Measurements from ENCODE around the gene NPIPB8.
"Not testable (repeated sequence)": the region's sequence is repeated elsewhere in the genome, so short reads cannot be mapped to it uniquely, and the experiment has no call there.

NPIPB8 gene

DNA sequence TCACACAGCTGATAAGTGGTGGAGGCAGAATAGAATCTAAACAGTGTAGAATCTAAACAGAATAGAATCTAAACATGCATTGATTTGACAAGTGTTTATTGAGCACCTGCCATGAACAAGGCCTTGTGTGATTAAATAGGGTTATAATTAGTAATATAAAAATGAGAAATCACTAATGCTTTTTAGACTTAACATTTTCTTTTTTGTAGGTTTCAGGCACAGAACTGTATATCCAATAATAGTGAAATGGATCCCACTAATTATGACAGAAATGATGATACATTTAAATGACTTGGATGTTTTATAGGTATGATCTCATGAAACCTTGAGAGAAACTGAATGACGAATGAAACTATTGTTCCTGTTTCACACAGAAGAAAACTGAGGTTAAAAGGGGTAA lies at the start of gene NPIPB8:
Gene NPIPB8, plus strand, starts transcription at position 301 of the 400 bp plus-strand sequence. CDS start 296 bp downstream, outside the sequence.
- not testable (repeated sequence) for DNase-seq

- DNase-seq, result no peak
These were observed 48.8 kb upstream of the NPIPB8 start for GRCh38 chr16:28589069-28589468.

GRCh38 chr16:28589930-28590329 lies 47.9 kb upstream of the NPIPB8 start:
- DNase-seq, result no peak

- DNase-seq, result no peak
These were observed 47.2 kb upstream of the NPIPB8 start for GRCh38 chr16:28590384-28591340.

DNA sequence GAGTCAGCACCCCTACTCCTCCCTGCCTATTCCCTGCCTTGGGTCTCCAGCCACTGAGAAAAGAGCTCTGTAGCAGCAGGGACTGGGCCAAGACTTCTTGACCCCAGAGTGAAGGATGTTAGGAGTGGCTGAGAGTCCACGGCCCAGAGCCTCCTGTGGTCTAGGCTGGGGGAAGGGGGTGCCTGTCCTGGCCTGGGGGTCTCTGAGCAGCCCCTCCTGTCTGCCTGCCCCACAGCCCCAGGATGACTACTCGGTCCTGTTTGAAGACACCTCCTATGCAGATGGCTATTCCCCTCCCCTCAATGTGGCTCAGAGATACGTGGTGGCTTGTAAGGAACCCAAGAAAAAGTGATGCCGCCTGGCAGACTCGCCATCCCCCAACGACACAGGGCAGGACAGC lies 46.5 kb upstream of the NPIPB8 start:
- no peak for DNase-seq

- DNase-seq, result no peak
These were observed 45.4 kb upstream of the NPIPB8 start for GRCh38 chr16:28592511-28592910.

GRCh38 chr16:28592979-28593553 lies 44.8 kb upstream of the NPIPB8 start:
- no peak for DNase-seq

- not testable (repeated sequence) for DNase-seq
These were observed 42.4 kb upstream of the NPIPB8 start for GRCh38 chr16:28595451-28595850.

DNA sequence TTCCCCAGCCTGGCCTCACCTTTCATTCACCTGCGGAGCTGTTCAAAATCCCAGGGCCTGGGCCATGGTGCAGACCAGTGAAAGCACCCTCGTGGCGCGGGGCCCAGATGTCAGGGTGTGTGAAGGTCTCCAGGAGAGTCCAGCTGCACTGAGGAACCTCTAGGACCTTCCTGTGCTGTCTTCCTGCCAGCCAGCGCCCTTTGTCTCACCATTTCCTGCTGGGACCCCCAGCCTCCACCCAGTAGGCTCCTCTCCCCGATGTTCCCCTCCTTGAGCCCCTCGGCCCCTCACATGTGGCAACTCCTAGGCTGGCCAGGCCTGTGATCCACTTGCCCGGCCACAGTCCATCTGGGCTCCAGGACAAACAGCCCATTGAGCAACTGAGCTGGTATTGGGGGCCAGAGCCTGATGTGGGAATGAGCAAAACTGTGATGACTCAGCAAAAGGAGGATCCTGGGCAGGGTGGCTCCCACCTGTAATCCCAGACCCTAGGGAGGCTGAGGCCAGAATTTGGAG lies 41.7 kb upstream of the NPIPB8 start:
- DNase-seq, result no peak

DNA sequence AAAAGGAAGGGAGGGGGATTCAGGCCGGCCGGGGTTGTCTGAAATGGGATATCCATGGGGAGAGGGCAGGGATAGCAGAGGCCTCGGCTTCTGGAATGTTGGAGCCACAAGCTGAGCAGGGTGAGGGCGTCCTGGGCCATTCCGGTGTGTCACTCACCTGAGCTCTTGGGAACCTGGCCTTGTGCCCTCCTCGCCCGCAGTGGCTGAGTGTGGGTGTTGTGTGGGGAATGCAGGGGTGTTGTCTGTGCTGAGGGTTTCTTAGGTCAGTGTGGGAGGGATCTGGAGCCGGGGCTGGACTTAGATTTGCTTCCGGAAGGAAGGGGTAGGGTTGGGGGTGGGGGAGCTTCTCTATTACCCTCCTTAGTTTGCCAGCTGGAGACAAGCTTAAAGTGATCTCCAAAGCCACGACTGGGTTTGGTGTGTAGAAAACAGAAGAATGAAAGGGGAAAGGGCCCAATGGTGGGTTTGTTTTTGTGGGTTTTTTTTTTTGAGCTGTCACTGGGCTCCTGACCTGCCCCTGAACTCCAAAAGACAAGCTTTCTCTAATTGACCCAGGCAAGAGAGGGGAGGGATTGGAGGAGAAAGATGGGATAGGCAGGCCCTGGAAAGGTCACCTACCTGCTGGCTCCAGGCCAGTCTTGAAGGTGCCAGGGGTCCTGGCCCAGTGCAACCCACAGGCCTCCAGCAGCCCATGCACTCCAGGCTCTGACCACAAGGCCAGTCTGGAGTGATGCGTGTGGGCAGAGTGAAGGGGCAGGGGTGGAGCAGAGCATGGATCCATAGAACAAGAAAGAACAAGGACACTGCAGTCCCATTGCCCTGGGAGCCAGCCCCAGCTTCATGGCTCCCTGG lies 40.8 kb upstream of the NPIPB8 start, which contains the start of gene SULT1A2:
Gene SULT1A2, minus strand, starts transcription at position 211 of the 852 bp plus-strand sequence. CDS start 1,120 bp downstream, outside the sequence.
- no peak for DNase-seq

GRCh38 chr16:28597692-28598261 lies 40.1 kb upstream of the NPIPB8 start:
- DNase-seq, result no peak

DNA sequence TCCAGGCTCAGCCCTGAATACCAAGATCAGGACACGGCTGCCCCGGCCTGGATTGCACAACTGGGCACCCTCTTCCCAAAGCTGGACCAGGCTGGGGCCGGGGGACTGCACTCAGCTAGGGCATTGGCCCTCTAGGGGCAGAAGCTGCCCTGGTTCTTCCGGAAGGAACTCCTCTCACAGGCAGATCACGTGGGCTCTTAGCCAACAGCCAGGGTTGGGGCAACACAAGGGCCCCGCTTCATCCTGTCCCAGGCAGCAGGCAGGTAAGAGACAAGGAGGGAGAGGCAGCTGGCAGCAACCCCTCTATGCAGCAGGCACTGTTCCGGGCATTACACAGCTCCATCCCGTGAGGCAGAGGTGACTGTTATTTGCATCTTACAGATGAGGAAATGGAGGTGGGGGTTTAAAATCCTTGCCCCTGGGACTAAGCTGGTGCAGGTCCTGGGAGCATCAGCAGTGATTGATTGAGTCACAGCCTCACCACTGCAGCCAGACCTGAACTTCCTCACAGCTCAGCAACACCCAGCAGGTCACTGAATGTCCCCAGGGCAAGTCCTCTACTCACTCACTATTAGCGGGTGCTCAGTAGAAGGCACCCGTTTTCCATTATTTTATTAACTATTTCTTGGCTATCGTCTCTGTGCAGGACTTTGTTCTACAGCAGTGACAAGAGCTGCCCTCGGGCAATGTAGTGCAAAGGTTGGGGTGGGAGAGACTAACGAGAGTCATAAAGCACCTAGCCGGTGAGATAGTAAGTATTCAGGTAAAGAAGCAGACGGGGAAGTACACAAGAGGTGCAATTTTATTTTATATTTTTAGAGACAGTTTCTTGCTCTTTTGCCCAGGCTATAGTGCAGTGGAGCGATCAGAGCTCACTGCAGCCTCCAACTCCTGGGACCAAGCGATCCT lies 38.2 kb upstream of the NPIPB8 start:
- not testable (repeated sequence) for DNase-seq

GRCh38 chr16:28600965-28601364 lies 36.9 kb upstream of the NPIPB8 start:
- not testable (repeated sequence) for DNase-seq

GRCh38 chr16:28601589-28601988 lies 36.3 kb upstream of the NPIPB8 start:
- DNase-seq, result not testable (repeated sequence)

DNA sequence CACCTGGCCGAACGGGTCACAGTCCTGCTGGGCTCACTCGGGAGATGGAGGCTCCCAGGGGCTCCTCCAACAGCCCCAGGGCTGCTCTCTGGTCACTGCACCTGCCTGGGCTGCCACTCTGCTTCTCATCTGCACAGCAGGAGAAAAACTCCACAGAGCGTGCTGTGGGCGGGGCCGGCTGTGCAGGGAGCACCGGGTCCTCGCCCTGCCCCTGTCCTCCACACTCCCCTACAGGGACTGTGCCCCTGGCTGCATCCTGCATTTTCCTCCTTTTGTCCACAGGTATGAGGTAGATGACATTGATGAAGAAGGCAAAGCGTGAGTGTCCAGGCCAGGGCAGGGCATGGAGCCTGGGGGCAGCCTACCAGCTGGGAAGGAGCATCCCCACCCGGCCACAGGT lies 35.8 kb upstream of the NPIPB8 start:
- not testable (repeated sequence) for DNase-seq

DNA sequence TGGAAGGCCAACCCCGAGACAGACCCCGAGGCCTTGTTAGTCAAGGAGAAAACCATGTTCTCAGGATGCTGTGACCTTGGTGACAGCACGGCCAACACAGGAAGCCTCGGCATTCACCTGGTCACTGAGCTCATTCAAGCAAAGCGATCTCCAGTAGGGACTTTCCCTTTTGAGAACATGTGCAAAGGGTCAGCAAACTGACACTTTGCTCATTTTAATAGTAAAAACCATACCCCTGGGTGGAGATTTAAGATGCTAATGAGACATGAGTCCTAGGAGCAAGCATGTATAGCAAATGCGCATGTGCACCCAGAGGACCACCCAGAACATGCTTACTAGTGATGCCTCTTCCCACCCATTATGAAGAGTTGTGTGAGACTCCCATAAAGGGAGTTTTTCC lies 35.3 kb upstream of the NPIPB8 start:
- DNase-seq, result no peak

- DNase-seq, result no peak
These were observed 34.3 kb upstream of the NPIPB8 start for GRCh38 chr16:28603381-28604185.

DNA sequence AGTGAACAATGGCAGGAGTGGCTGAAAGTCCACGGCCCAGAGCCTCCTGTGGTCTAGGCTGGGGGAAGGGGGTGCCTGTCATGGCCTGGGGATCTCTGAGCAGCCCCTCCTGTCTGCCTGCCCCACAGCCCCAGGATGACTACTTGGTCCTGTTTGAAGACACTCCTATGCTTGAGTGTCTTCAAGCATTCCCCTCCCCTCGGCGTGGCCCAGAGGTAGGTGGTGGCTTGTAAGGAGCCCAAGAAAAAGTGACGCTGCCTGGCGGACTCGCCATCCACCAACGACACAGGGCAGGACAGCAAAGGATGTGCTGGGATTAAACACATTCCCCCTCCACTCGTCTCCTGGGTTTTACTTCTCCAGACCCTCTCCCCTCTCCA lies 33.7 kb upstream of the NPIPB8 start:
- DNase-seq, result no peak

GRCh38 chr16:28606291-28607115 lies 31.4 kb upstream of the NPIPB8 start:
- DNase-seq, result no peak

All from NCI-H1105 treated with DMSO at 0.1 percent for 48 hours (cell line).